ENCODE results near the gene ARRDC1.

- TF ChIP-seq CTCF (IDR thresholded peaks at IDR 0.05) (no peak), POLR2A (IDR thresholded peaks at IDR 0.05) (no peak)
Observed at GRCh38 chr9:137558127-137558526, 47.4 kb upstream of the ARRDC1 start.
